ENCODE results near the gene GRIK1.

DNA sequence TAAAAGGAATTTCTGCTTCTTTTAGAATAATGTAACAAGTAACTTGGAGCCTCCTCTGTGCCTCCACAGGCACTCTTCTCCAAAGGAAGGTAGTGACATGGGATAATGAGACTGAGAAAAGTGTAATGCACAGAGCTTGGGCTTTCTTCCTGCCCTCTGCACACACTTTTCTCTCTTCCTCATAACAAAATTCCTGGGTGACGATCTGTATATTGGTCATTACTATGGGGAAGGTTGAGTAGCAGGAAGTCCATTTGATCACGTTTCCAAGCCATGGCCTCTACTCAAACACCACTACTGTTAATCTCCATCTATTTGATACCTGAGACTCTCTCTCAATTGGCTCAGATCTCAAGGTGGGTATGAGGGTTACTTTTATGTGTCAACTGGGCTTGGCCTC, 113.9 kb downstream of the GRIK1 start:
- no peak for TF ChIP-seq POLR2AphosphoS5 (IDR thresholded peaks at IDR 0.05; ENCODE audit: low read depth, low read length)
- no peak for TF ChIP-seq POLR2A (IDR thresholded peaks at IDR 0.05; ENCODE audit: low read depth, low read length)
